UCSD-AML1 (cell line): Measurements from ENCODE around the gene COL4A4.
"Not testable (repeated sequence)": the region's sequence is repeated elsewhere in the genome, so short reads cannot be mapped to it uniquely, and the experiment has no call there.

Experiments
- DNase-seq: peaks from one replicate; lab custom pipeline; 2025; ENCODE audit not compliant: unreplicated experiment; lab: John Stamatoyannopoulos, UW

COL4A4 gene

GRCh38 chr2:227117852-227118251, 46.2 kb downstream of the COL4A4 start:
- no peak for DNase-seq

- no peak for DNase-seq
Observed at GRCh38 chr2:227117027-227117426, 47.0 kb downstream of the COL4A4 start.

- DNase-seq: no peak
Observed at GRCh38 chr2:227115761-227116160, 48.2 kb downstream of the COL4A4 start.

GRCh38 chr2:227106845-227107759, 56.9 kb downstream of the COL4A4 start:
- peak; percentile 29 for DNase-seq

- DNase-seq: no peak
Observed at GRCh38 chr2:227103583-227103982, 60.4 kb downstream of the COL4A4 start.

GRCh38 chr2:227099340-227099739, 64.7 kb downstream of the COL4A4 start:
- no peak for DNase-seq

- DNase-seq: no peak
Observed at GRCh38 chr2:227098162-227098515, 65.9 kb downstream of the COL4A4 start.

GRCh38 chr2:227097495-227098161, 66.4 kb downstream of the COL4A4 start:
- no peak for DNase-seq

GRCh38 chr2:227095346-227095745, 68.7 kb downstream of the COL4A4 start:
- no peak for DNase-seq

GRCh38 chr2:227082286-227082685, 81.7 kb downstream of the COL4A4 start:
- no peak for DNase-seq

- no peak for DNase-seq
Observed at GRCh38 chr2:227079726-227080125, 84.3 kb downstream of the COL4A4 start.

GRCh38 chr2:227065065-227065464, 98.9 kb downstream of the COL4A4 start:
- DNase-seq: not testable (repeated sequence)

GRCh38 chr2:227058888-227059399, 105.1 kb downstream of the COL4A4 start:
- no peak for DNase-seq

GRCh38 chr2:227057743-227058447, 106.1 kb downstream of the COL4A4 start:
- DNase-seq: no peak

GRCh38 chr2:227057060-227057459, 106.9 kb downstream of the COL4A4 start:
- no peak for DNase-seq

- no peak for DNase-seq
Observed at GRCh38 chr2:227054006-227054405, 110.0 kb downstream of the COL4A4 start.

- DNase-seq: no peak
Observed at GRCh38 chr2:227052879-227053278, 111.1 kb downstream of the COL4A4 start.

GRCh38 chr2:227043981-227044380, 120.0 kb downstream of the COL4A4 start:
- DNase-seq: no peak

- DNase-seq: no peak
Observed at GRCh38 chr2:227038550-227039189, 125.3 kb downstream of the COL4A4 start.

GRCh38 chr2:227036527-227036926, 127.5 kb downstream of the COL4A4 start:
- no peak for DNase-seq
